GM18858 (cell line): ENCODE measurements around the gene KIAA1217.

Experiments used
- ATAC-seq: cut with Tn5 transposase; IDR thresholded peaks from one replicate; pipeline ENCODE4 v1.9.1; 2021; ENCODE audit not compliant: unreplicated experiment

Gene KIAA1217

GRCh38 chr10:24279166-24279565, 70.2 kb downstream of the KIAA1217 start:
- ATAC-seq, result no peak

- no peak for ATAC-seq
Measured at GRCh38 chr10:24287559-24288195, 78.7 kb downstream of the KIAA1217 start.

GRCh38 chr10:24288581-24288980, 79.6 kb downstream of the KIAA1217 start:
- no peak for ATAC-seq

GRCh38 chr10:24289235-24289634, 80.3 kb downstream of the KIAA1217 start:
- no peak for ATAC-seq

- ATAC-seq, result no peak
Measured at GRCh38 chr10:24292304-24293293, 83.7 kb downstream of the KIAA1217 start.

GRCh38 chr10:24299578-24300260, 90.8 kb downstream of the KIAA1217 start:
- ATAC-seq, result no peak

GRCh38 chr10:24303522-24304310, 94.8 kb downstream of the KIAA1217 start:
- no peak for ATAC-seq

- ATAC-seq, result no peak
Measured at GRCh38 chr10:24305551-24306506, 96.9 kb downstream of the KIAA1217 start.

- no peak for ATAC-seq
Measured at GRCh38 chr10:24306507-24306875, 97.6 kb downstream of the KIAA1217 start.

GRCh38 chr10:24307116-24307515, 98.2 kb downstream of the KIAA1217 start:
- ATAC-seq, result no peak

GRCh38 chr10:24307696-24308485, 99.0 kb downstream of the KIAA1217 start:
- no peak for ATAC-seq

GRCh38 chr10:24310104-24310503, 101.2 kb downstream of the KIAA1217 start:
- ATAC-seq, result no peak

- no peak for ATAC-seq
Measured at GRCh38 chr10:24311888-24312287, 103.0 kb downstream of the KIAA1217 start.

- no peak for ATAC-seq
Measured at GRCh38 chr10:24313283-24313682, 104.3 kb downstream of the KIAA1217 start.

GRCh38 chr10:24315211-24315610, 106.3 kb downstream of the KIAA1217 start:
- no peak for ATAC-seq

- ATAC-seq, result no peak
Measured at GRCh38 chr10:24318517-24318916, 109.6 kb downstream of the KIAA1217 start.

- no peak for ATAC-seq
Measured at GRCh38 chr10:24320373-24320772, 111.4 kb downstream of the KIAA1217 start.

- ATAC-seq, result no peak
Measured at GRCh38 chr10:24324651-24325050, 115.7 kb downstream of the KIAA1217 start.

GRCh38 chr10:24331457-24331856, 122.5 kb downstream of the KIAA1217 start:
- ATAC-seq, result no peak
